ENCODE results near the gene PRKAG2. TPM values are rescaled to one million over a fixed set of nuclear protein-coding genes. Genes with fewer than 3 reads are reported as not detected.

Gene PRKAG2
- total RNA-seq, 1 donor from 2014 or later: 25.4 TPM

DNA sequence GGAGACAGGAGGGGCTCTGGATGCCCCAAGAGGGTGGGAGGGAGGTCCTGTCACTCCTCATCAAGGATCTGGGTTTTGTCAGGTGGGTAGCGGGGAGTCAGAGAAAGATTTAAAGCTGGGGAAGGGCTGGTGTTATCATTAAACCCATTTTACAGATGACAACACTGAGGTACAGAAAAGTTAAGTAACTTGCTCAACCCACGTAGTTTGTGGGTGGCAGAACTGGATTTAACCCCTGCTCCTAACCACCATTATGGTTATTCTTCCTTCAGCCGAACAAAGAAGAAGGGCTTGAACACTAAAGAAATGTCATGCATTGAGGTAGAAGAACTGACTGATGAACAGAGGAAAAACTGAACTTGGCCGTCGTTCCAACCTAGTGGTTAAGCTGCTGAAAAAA lies 24.9 kb upstream of the PRKAG2 start:
- no peak for DNase-seq (ENCODE audit: extremely low read depth, low read depth, low spot score)

- no peak for DNase-seq (ENCODE audit: extremely low read depth, low read depth, low spot score)
Observed at GRCh38 chr7:151900986-151901621, 24.2 kb upstream of the PRKAG2 start.

- no peak for DNase-seq (ENCODE audit: extremely low read depth, low read depth, low spot score)
Observed at GRCh38 chr7:151900591-151900985, 23.7 kb upstream of the PRKAG2 start.

DNA sequence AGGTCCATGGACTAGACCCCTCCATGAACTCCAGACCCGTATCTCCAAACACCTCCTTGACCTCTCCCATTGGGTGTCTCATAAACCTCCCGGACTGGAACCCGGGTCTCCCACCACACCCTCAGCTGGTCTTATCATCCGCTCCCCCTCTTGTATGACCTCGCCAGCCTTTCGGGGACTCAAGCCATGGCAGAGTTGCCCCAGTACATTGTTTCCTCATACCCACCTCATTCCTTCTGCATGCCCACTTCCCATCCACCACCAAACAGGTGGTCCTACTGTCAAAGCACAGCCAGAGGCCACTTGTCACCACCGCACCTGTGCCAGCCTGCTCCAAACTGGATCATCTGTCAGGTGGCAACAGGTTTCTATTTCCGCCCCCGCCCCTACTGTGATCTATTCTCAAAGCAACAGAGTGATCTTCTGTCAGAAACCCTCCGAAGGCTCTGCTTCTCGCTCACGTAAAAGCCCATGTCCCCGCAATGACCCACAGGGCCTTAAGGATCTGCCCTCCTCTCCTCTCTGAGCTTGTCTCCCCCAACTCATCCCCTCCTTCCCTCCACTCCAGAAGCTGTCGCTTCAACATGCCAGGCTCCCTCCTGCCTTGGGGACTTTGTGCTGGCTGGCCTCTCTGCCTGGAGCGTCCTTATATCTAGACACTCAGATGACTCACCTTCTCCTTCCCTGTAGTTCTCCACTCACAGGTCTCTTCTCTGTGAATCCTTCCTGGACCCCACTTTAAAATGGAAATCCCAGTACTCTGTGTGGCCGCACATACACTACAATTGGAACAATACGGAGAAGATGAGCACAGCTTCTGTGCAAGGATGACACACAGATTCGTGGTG lies 22.8 kb upstream of the PRKAG2 start:
- DNase-seq (ENCODE audit: extremely low read depth, low read depth, low spot score): no peak

GRCh38 chr7:151897951-151898686 lies 21.2 kb upstream of the PRKAG2 start:
- DNase-seq (ENCODE audit: extremely low read depth, low read depth, low spot score): no peak

- DNase-seq (ENCODE audit: extremely low read depth, low read depth, low spot score): no peak
Observed at GRCh38 chr7:151897161-151897731, 20.3 kb upstream of the PRKAG2 start.

GRCh38 chr7:151896486-151896885 lies 19.6 kb upstream of the PRKAG2 start:
- DNase-seq (ENCODE audit: extremely low read depth, low read depth, low spot score): no peak

DNA sequence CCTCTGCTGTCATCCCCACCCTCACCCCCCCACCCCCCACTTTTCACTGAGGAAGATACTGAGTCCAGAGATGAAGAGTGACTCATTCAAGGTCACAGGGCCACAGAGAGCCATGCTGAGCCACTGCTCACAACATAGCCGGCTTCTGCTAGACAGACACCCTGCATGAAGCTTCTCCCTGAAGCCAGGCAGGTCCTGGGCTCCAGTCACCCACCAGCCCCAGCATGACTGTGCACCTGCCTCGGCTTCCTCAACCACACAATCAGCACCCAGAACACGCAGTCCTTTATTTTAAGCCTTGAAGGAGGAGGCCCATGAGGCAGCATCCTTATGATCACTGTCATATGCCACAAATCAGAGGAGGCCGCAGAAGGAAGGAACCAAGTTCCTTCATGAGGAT lies 19.2 kb upstream of the PRKAG2 start:
- DNase-seq (ENCODE audit: extremely low read depth, low read depth, low spot score): no peak

DNA sequence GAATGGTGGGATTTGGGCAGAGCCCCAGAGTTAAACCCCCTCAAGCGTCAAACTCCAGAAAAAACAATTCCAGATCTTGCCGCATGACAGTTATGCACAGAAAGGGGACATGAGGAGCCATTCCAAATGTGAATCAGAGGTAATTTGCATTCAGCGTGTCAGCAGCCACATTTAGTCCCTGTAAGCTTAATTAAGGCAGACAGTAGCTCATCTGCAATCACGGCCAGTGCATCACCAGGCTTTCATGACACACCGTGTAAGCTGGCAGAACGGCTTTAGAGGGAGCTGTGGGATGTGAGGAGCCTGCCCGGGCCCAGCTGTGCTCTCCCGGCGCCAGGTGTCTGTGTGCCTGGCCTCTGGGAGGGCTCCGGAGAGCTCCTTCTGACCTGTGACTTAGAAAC lies 18.7 kb upstream of the PRKAG2 start:
- no peak for DNase-seq (ENCODE audit: extremely low read depth, low read depth, low spot score)

GRCh38 chr7:151895008-151895630 lies 18.2 kb upstream of the PRKAG2 start:
- DNase-seq (ENCODE audit: extremely low read depth, low read depth, low spot score): no peak

DNA sequence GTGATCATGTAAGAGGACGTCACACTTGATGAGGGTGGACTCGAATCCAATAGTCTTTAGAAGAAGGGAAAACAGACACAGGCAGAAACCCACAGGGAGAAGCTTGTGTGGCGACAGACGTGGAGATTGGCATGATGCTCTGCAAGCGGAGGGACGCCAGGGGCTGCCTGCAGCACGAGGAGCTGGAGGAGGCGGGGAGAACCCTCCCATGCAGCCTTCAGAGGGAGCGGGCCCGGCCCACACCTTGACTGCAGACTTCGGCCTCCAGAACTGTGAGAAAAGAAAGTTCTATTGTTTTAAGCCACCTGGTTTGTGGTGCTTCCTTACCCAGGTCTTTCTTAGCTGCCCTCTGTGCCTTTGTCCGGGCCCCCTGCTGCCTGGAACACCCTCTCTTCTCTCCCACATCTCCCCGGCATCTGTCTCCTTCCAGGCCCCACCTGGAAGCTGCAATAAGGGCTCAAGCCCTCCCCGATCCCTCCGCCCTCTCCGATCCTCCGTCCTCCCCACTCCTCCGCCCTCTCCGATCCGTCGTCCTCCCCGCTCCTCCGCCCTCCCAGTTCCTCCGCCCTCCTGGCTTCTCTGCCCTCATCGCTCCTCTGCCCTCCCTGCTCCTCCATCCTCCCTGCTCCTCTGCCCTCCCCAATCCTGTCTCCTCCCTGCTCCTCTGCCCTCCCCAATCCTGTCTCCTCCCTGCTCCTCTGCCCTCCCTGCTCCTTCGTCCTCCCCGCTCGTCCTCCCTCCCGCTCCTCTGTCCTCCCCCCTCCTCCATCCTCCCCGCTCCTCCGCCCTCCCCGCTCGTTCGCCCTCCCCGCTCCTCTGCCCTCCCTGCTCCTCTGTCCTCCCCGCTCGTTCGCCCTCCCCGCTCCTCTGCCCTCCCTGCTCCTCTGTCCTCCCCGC lies 17.4 kb upstream of the PRKAG2 start:
- DNase-seq (ENCODE audit: extremely low read depth, low read depth, low spot score): no peak

GRCh38 chr7:151893405-151893923 lies 16.5 kb upstream of the PRKAG2 start:
- DNase-seq (ENCODE audit: extremely low read depth, low read depth, low spot score): no peak

DNA sequence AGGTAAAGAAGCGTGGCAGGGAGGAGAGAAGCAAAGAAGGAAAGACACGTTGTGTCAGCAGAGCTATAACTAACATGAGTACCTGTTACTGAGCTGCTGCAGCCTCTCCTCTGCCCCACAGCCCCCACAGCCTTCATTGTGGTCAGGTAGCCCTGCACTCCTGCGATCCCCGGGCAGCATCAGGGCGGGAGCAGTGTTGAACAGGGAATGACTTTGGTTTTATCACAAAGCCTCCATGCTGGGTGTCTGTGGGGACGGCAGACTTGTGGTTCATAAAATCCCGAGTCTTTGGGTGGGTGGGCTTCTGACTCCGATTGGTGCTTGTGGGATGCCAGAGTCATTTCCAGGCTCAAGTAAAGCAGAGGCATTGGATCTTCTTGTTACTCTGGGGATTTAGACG lies 14.8 kb upstream of the PRKAG2 start:
- DNase-seq (ENCODE audit: extremely low read depth, low read depth, low spot score): no peak

DNA sequence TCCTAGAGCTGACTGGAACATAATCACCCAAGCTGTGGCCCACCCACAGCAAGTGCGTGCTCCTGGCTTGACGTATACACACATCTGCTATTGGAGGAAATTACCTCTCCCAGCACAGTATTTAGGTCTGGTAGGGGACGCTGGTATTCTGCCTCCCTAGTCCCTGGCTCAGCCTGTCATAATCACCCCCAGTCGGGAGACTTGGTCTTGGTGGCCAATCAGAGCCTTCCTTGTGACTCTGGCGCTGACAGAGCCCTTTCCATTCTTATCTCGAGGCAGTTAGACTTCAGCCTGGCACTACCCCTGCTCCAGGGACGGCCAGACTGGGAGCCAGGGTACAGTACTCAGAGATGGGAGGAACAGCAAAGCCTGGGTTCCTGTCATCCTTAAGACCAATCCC lies 14.3 kb upstream of the PRKAG2 start:
- no peak for DNase-seq (ENCODE audit: extremely low read depth, low read depth, low spot score)

- no peak for DNase-seq (ENCODE audit: extremely low read depth, low read depth, low spot score)
Observed at GRCh38 chr7:151890355-151891004, 13.6 kb upstream of the PRKAG2 start.

DNA sequence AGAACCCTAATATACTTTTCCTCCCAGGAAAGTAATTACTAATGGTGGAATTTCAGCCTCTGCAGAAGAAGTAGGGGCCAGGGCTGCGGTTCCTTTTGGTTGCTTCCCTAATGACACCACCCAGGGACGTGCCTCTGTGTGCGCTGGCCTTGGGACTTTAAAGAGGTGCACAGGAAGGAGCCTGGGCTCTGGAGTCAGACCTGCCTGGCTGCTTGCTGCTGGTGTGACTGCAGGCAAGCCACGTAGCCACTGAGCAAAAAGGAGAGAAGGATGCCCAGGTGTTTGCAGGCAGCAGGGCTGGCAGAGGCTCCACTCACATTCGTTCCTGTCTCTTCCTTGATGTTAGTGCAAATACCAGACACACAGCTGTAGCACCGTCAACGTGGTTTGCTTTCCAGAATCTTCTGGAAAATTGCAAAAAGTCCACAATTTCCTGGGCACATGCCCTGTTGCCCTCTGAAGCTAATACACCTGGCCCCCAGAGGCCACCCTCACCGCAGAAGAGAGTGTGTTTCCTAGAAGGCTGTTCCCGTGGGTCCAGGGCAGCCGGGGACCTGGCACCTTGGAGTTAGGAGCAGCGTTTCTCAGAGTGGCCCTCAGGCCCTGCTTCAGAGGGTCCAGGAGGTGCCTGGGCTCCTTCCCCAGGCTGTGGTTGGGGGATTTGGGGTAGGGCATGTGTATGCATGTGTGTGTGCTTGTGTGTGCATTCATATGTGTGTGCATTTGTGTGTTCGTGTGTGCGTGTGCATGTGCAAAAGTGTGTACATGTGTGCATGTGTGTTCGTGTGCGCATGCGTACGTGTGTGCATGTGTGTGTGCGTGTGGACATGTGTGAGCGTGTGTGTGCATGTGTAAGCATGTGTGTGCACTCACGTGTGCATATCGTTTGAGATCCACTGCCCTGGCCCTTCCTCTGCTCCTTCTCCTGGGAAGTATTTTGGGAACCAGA lies 12.8 kb upstream of the PRKAG2 start:
- no peak for DNase-seq (ENCODE audit: extremely low read depth, low read depth, low spot score)

DNA sequence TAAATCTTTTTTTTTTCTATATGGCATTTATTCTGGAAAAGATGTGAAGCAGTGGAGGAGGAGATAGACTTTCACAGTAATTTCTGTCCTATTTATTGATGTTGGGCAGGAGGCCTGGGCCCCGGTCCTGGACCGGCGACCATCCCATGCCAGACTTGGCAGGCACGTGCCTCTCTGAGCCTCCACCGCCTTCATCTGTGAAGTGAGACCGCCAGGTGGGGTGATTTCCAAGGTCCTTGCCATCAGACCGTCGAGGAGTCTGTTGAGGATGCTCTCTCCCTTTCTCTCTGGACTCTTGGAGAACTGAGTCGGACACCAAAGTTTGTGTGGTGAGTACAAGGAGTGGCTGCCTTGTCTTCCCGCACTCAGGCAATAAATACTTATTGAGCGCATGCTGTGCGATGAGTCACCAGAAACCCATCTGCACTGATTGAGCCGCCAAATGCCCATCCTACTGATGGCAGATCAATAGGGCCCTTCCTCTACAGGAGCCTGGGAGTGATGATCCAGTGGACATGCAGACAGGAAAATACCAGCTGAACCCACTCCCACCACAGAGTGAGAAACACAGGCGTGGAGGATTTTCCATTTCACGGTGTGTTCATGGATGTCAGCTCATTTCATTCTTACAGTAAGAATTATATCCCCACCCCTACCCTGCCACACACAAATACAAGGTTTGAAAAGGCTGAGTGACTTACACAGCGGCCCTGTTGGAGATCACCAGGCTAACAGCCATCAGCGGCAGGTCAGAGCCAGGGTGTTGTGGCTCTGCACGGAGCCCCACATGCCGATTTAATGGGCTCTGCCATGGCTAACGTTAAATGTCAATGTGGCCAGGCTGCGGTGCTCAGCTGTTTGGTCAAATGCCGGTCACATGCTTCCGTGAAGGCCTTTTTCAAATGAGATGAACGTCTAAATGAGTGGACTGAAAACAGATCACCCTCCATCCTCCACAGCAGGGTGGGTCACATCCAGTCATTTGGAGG lies 11.5 kb upstream of the PRKAG2 start:
- DNase-seq (ENCODE audit: extremely low read depth, low read depth, low spot score): no peak

Measured in glomerular endothelial cell (primary cell).